Activated naive CD4-positive, alpha-beta T cell treated with anti-CD3 and anti-CD28 coated beads, Interleukin-2, amount 10 ng/mL, durations not matched to agents 7 days and 5 days (primary cell): Measurements from ENCODE around the gene ADGRG7.
"Not testable (repeated sequence)": the region's sequence is repeated elsewhere in the genome, so short reads cannot be mapped to it uniquely, and the experiment has no call there.

Experiments
- CTCF ChIA-PET: fragments of 350-600 bp; sonication (Branson Sonifier 250); formaldehyde crosslinking; loops from one replicate; lab custom pipeline; 2021; ENCODE audit warnings: antibody characterized with exemption; lab: Charles Lee
- DNase-seq: peaks from one replicate; pipeline ENCODE4 v3.0.0-alpha.2; 2020
- H3K27ac Mint-ChIP-seq: one replicate; pipeline ENCODE4 v1.8.0; 2021; ENCODE audit warnings: mild to moderate bottlenecking, moderate library complexity, mixed read lengths
- H3K27me3 Mint-ChIP-seq: one replicate; pipeline ENCODE4 v1.8.0; 2021; ENCODE audit warnings: mild to moderate bottlenecking, mixed read lengths
- H3K36me3 Mint-ChIP-seq: one replicate; pipeline ENCODE4 v1.8.0; 2021; ENCODE audit warnings: mixed read lengths
- H3K4me1 Mint-ChIP-seq: one replicate; pipeline ENCODE4 v1.8.0; 2021; ENCODE audit warnings: mixed read lengths
- H3K4me3 Mint-ChIP-seq: one replicate; pipeline ENCODE4 v1.8.0; 2021; ENCODE audit warnings: mild to moderate bottlenecking, moderate library complexity, mixed read lengths
- H3K9me3 Mint-ChIP-seq: one replicate; pipeline ENCODE4 v1.8.0; 2021; ENCODE audit warnings: mixed read lengths

ADGRG7 gene

GRCh38 chr3:100582157-100582556, 27.2 kb upstream of the ADGRG7 start:
- H3K4me1 Mint-ChIP-seq, H3K36me3 Mint-ChIP-seq, CTCF ChIA-PET, H3K9me3 Mint-ChIP-seq, H3K4me3 Mint-ChIP-seq, H3K27me3 Mint-ChIP-seq, H3K27ac Mint-ChIP-seq, DNase-seq: not testable (repeated sequence)

DNA sequence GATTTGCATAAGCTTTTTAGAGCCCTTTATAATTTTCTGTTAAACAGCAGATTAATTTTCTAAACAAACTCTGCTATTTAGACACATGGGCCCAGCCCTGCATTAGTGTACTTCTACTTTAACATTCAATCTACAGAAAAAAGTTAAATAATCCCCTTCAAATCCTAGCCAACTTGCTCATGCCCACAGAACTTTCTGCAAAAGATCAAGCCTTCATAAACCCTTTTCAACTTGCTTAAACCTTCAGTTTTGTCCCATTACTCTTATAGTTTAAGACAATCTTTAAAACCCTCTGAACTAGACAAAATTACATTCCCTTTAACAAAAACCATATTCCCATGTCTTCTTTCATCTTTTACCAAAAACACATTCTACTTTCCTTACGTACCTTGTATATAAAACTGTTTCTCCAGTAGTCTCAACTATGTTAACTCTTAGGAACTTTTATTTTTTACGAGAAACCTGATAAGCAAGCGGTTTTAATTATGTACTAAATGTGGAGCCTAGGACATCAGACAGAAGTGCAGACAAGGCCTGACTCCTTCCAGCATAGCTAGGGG, 25.2 kb upstream of the ADGRG7 start:
- no peak for DNase-seq
- Mint-ChIP-seq H3K27me3 (peaks cover 5% of the 10 kb centered on the region), H3K36me3 (no peaks in the 10 kb centered on the region), H3K4me3 (no peak overlapping the region), H3K9me3 (no peaks in the 10 kb centered on the region), H3K4me1 (no peaks in the 10 kb centered on the region), H3K27ac (no peak overlapping the region)
- CTCF ChIA-PET = no interaction called here

- H3K27ac Mint-ChIP-seq = no peak overlapping the region
- CTCF ChIA-PET = no interaction called here
- H3K9me3 Mint-ChIP-seq = no peaks in the 10 kb centered on the region
These were observed 22.6 kb upstream of the ADGRG7 start for GRCh38 chr3:100586832-100587231.

DNA sequence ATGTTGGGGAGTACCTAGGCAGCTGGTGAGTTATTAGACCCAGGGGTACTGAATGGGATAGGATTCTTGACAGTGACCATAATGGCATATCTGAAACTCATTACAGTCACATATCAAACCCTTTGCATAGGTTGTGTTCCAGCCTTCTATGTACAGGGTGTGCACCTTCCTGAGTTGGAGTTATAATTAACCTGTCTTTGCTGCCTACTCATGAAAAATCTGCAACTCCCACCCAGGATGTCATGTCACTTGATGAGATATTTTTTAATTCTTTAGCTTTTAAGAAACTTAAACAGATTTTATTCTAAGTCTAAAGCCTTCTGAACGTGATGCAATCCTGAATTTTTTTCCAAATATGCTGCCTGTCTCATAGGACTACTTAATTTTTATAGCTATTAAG, 21.1 kb upstream of the ADGRG7 start:
- Mint-ChIP-seq H3K4me3 (no peak overlapping the region), H3K27ac (no peak overlapping the region), H3K27me3 (no peaks in the 10 kb centered on the region), H3K36me3 (no peaks in the 10 kb centered on the region), H3K4me1 (peaks cover 3% of the 10 kb centered on the region), H3K9me3 (no peaks in the 10 kb centered on the region)
- no peak for DNase-seq
- CTCF ChIA-PET = interaction anchor here (5.8 kb wide), 1 partner anchor 126 kb away, joined by 56 read pairs; no protein-coding TSS in a partner anchor

More at GRCh38 chr3:100586832-100587231, 22.6 kb upstream of the ADGRG7 start:
- no peaks in the 10 kb centered on the region for H3K36me3 Mint-ChIP-seq
- DNase-seq = no peak
- no peaks in the 10 kb centered on the region for H3K27me3 Mint-ChIP-seq
- H3K4me1 Mint-ChIP-seq = peaks cover 3% of the 10 kb centered on the region
- H3K4me3 Mint-ChIP-seq = no peak overlapping the region

- H3K4me3 Mint-ChIP-seq = no peak overlapping the region
- CTCF ChIA-PET = interaction anchor here (0.6 to 5.8 kb wide), 11 partner anchors 10 to 758 kb away, joined by 3 to 56 read pairs (median 6); no protein-coding TSS in a partner anchor
- no peaks in the 10 kb centered on the region for H3K27me3 Mint-ChIP-seq
- no peak overlapping the region for H3K27ac Mint-ChIP-seq
- H3K9me3 Mint-ChIP-seq = no peaks in the 10 kb centered on the region
- peaks cover 3% of the 10 kb centered on the region for H3K4me1 Mint-ChIP-seq
- H3K36me3 Mint-ChIP-seq = no peaks in the 10 kb centered on the region
- peak; percentile 73 for DNase-seq
These were observed 19.1 kb upstream of the ADGRG7 start for GRCh38 chr3:100590114-100590839.

- no peaks in the 10 kb centered on the region for H3K36me3 Mint-ChIP-seq
- H3K4me1 Mint-ChIP-seq = peaks cover 3% of the 10 kb centered on the region
- no peak for DNase-seq
- CTCF ChIA-PET = interaction anchor here (0.6 to 5.8 kb wide), 9 partner anchors 10 to 522 kb away, joined by 3 to 56 read pairs (median 7); partner anchors contain the start of gene TFG
- H3K9me3 Mint-ChIP-seq = no peaks in the 10 kb centered on the region
- H3K27me3 Mint-ChIP-seq = peaks cover 3% of the 10 kb centered on the region
- H3K27ac Mint-ChIP-seq = no peak overlapping the region
- no peak overlapping the region for H3K4me3 Mint-ChIP-seq
These were observed 18.6 kb upstream of the ADGRG7 start for GRCh38 chr3:100590840-100591147.

DNA sequence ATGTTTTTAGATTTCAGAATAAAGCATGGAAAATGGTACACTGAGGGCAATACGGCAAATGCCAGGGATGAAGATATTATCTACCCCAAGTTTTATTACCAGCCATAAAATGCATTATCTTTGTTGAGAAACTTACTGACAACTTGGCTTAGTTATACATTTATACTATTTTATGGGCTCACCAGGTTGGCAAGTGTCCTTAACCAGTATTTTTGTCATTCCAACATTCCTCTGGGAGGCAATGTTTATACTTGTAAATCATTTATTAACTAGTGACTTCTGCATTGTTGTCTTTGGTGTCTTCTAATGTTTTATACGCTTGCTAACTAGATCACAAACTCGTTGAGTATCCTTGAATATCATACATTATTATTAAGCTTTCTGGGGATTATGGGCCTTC, 18.0 kb upstream of the ADGRG7 start:
- Mint-ChIP-seq H3K4me3 (no peak overlapping the region), H3K36me3 (no peaks in the 10 kb centered on the region), H3K4me1 (peaks cover 3% of the 10 kb centered on the region), H3K9me3 (no peaks in the 10 kb centered on the region), H3K27ac (no peak overlapping the region), H3K27me3 (peaks cover 9% of the 10 kb centered on the region)
- CTCF ChIA-PET = interaction anchor here (0.6 to 5.8 kb wide), 11 partner anchors 9 to 523 kb away, joined by 3 to 56 read pairs (median 6); partner anchors contain the start of gene TFG
- DNase-seq = no peak

- CTCF ChIA-PET = interaction anchor here (0.9 to 2.4 kb wide), 6 partner anchors 10 to 232 kb away, joined by 3 to 11 read pairs (median 5); partner anchors contain the start of gene TFG
- peaks cover 18% of the 10 kb centered on the region for H3K27me3 Mint-ChIP-seq
- H3K9me3 Mint-ChIP-seq = peaks cover 7% of the 10 kb centered on the region
- peak; percentile 26 for DNase-seq
- peak overlapping the region; percentile 26 for H3K27ac Mint-ChIP-seq
- no peak overlapping the region for H3K4me3 Mint-ChIP-seq
- peaks cover 2% of the 10 kb centered on the region for H3K36me3 Mint-ChIP-seq
- H3K4me1 Mint-ChIP-seq = peaks cover 44% of the 10 kb centered on the region
These were observed 9.0 kb upstream of the ADGRG7 start for GRCh38 chr3:100600181-100601042.

- H3K27me3 Mint-ChIP-seq = peaks cover 6% of the 10 kb centered on the region
- peaks cover 48% of the 10 kb centered on the region for H3K4me1 Mint-ChIP-seq
- H3K27ac Mint-ChIP-seq = peak overlapping the region; percentile 58
- DNase-seq = no peak
- CTCF ChIA-PET = interaction anchor here (0.6 to 1.5 kb wide), 7 partner anchors 11 to 771 kb away, joined by 3 to 6 read pairs (median 4); partner anchors contain the start of gene TFG
- H3K9me3 Mint-ChIP-seq = peaks cover 7% of the 10 kb centered on the region
- H3K36me3 Mint-ChIP-seq = peaks cover 2% of the 10 kb centered on the region
- peak overlapping the region; percentile 21 for H3K4me3 Mint-ChIP-seq
These were observed 6.6 kb upstream of the ADGRG7 start for GRCh38 chr3:100602506-100603444.

GRCh38 chr3:100603469-100603868, 5.9 kb upstream of the ADGRG7 start:
- peak overlapping the region; percentile 21 for H3K4me3 Mint-ChIP-seq
- H3K27me3 Mint-ChIP-seq = peaks cover 5% of the 10 kb centered on the region
- peaks cover 2% of the 10 kb centered on the region for H3K36me3 Mint-ChIP-seq
- peaks cover 50% of the 10 kb centered on the region for H3K4me1 Mint-ChIP-seq
- CTCF ChIA-PET = interaction anchor here (1.0 to 1.5 kb wide), 7 partner anchors 12 to 772 kb away, joined by 3 to 6 read pairs (median 4); no protein-coding TSS in a partner anchor
- DNase-seq = no peak
- H3K27ac Mint-ChIP-seq = peak overlapping the region; percentile 58
- H3K9me3 Mint-ChIP-seq = peaks cover 7% of the 10 kb centered on the region

- peaks cover 57% of the 10 kb centered on the region for H3K4me1 Mint-ChIP-seq
- peaks cover 18% of the 10 kb centered on the region for H3K27me3 Mint-ChIP-seq
- CTCF ChIA-PET = interaction anchor here (1.2 kb wide), 1 partner anchor 191 kb away, joined by 4 read pairs; no protein-coding TSS in a partner anchor
- DNase-seq = no peak
- peaks cover 2% of the 10 kb centered on the region for H3K9me3 Mint-ChIP-seq
- no peaks in the 10 kb centered on the region for H3K36me3 Mint-ChIP-seq
- H3K4me3 Mint-ChIP-seq = no peak overlapping the region
- no peak overlapping the region for H3K27ac Mint-ChIP-seq
These were observed 4.0 kb upstream of the ADGRG7 start for GRCh38 chr3:100605358-100605757.

DNA sequence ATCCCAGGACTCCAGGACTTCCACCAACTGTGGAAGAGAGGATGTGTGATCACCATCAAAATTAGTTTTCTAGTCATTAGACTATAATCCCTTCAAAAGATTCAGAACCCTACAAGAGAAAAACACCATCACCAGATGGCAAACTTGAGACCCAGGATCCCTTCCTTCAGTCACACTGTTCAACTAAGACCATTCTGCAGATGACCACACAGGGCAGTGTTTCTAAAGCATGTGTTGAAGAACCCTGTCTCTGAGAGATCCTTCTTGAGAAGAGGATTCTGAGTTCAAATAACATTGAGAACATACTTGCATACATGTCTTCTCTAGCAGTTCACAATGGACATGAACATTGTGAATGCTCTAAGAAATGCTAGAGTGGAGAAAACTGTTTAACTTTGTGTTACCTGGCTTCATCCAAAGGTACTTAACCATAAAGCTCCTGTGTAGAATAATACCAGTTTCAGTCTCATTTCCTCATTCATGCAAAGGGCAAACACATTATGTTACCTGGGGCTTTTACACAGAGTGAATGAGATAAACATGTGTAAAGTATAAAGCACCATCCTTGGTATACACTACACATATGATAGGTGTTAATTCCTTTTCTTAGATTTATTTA, 2.4 kb upstream of the ADGRG7 start:
- Mint-ChIP-seq H3K4me1 (peaks cover 41% of the 10 kb centered on the region), H3K9me3 (no peaks in the 10 kb centered on the region), H3K27me3 (peaks cover 27% of the 10 kb centered on the region), H3K4me3 (no peak overlapping the region), H3K36me3 (no peaks in the 10 kb centered on the region), H3K27ac (no peak overlapping the region)
- no peak for DNase-seq
- CTCF ChIA-PET = no interaction called here

- H3K36me3 Mint-ChIP-seq = no peaks in the 10 kb centered on the region
- no peaks in the 10 kb centered on the region for H3K9me3 Mint-ChIP-seq
- CTCF ChIA-PET = no interaction called here
- no peak overlapping the region for H3K4me3 Mint-ChIP-seq
- peaks cover 27% of the 10 kb centered on the region for H3K27me3 Mint-ChIP-seq
- H3K4me1 Mint-ChIP-seq = peaks cover 31% of the 10 kb centered on the region
- H3K27ac Mint-ChIP-seq = no peak overlapping the region
- no peak for DNase-seq
These were observed 562 bp downstream of the ADGRG7 start for GRCh38 chr3:100609963-100610362.
